ENCODE measurements around the gene FOXO6. TPM values are rescaled to one million over a fixed set of nuclear protein-coding genes. Genes with fewer than 3 reads are reported as not detected.

FOXO6 gene
- total and polyA plus RNA-seq, 9 of the 15 experiments (the other 6 are each of a cell fraction or from before 2014, with no cell fraction given) = 0.04 to 0.31 (median 0.12) TPM; not detected in 5

DNA sequence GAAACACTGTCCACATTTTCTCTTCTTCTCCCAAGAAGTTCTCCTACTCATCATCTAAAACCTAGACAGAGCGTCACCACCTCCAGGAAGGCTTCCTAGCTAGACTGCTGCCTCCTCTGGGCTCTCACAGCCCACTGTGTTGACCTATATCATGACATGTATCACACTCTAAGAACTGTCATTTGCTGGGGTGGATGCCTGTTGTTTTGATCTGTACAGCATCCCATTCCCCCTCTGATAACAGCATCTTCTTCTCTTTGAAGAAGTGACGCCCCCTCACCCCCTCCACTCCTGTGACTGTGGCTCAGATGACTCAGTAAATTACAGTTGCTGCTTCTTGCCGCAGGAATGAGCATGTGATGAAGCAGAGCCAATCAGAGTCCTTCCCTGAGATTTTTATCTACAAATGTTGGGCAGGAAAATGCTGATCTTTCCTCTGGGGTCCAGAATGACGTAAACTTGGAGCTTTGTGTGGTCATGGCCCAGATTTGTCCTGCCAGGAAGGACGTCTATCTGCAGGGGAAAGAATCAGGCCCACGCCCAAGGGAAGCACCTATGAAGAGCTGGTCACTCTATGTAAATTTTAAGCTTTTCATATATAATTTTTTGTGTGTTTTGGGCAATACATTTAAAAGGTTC lies 28.0 kb upstream of the FOXO6 start (continued):
- TF ChIP-seq ZNF639 (CRISPR knock-in tag; conservative IDR thresholded peaks at IDR 0.05 in 1 of 2, IDR thresholded peaks at IDR 0.05 in 1 of 2) (no peak), CBX1 (IDR thresholded peaks at IDR 0.05; ENCODE audit: low read depth) (no peak), NELFE (IDR thresholded peaks at IDR 0.05; ENCODE audit: insufficient read depth, insufficient read length) (no peak), ZBTB17 (CRISPR knock-in tag; IDR thresholded peaks at IDR 0.05) (no peak), LARP7 (IDR thresholded peaks at IDR 0.05) (no peak), PHF20 (IDR thresholded peaks at IDR 0.05; ENCODE audit: partially characterized antibody) (no peak), FOXJ3 (CRISPR knock-in tag; IDR thresholded peaks at IDR 0.05) (no peak), HIVEP1 (CRISPR knock-in tag; IDR thresholded peaks at IDR 0.05) (no peak), PATZ1 (CRISPR knock-in tag; IDR thresholded peaks at IDR 0.05; ENCODE audit: borderline replicate concordance) (no peak), ZNF507 (tag; conservative IDR thresholded peaks at IDR 0.05) (no peak), SREBF2 (CRISPR knock-in tag; IDR thresholded peaks at IDR 0.05) (no peak), HMGN3 (IDR thresholded peaks at IDR 0.05; ENCODE audit: borderline replicate concordance, extremely low read depth, insufficient read length, low read depth, low read length) (no peak), JUNB (CRISPR knock-in tag; conservative IDR thresholded peaks at IDR 0.05) (no peak), ZNF551 (CRISPR knock-in tag; IDR thresholded peaks at IDR 0.05) (no peak)
- TF ChIP-seq, protein P1, sequence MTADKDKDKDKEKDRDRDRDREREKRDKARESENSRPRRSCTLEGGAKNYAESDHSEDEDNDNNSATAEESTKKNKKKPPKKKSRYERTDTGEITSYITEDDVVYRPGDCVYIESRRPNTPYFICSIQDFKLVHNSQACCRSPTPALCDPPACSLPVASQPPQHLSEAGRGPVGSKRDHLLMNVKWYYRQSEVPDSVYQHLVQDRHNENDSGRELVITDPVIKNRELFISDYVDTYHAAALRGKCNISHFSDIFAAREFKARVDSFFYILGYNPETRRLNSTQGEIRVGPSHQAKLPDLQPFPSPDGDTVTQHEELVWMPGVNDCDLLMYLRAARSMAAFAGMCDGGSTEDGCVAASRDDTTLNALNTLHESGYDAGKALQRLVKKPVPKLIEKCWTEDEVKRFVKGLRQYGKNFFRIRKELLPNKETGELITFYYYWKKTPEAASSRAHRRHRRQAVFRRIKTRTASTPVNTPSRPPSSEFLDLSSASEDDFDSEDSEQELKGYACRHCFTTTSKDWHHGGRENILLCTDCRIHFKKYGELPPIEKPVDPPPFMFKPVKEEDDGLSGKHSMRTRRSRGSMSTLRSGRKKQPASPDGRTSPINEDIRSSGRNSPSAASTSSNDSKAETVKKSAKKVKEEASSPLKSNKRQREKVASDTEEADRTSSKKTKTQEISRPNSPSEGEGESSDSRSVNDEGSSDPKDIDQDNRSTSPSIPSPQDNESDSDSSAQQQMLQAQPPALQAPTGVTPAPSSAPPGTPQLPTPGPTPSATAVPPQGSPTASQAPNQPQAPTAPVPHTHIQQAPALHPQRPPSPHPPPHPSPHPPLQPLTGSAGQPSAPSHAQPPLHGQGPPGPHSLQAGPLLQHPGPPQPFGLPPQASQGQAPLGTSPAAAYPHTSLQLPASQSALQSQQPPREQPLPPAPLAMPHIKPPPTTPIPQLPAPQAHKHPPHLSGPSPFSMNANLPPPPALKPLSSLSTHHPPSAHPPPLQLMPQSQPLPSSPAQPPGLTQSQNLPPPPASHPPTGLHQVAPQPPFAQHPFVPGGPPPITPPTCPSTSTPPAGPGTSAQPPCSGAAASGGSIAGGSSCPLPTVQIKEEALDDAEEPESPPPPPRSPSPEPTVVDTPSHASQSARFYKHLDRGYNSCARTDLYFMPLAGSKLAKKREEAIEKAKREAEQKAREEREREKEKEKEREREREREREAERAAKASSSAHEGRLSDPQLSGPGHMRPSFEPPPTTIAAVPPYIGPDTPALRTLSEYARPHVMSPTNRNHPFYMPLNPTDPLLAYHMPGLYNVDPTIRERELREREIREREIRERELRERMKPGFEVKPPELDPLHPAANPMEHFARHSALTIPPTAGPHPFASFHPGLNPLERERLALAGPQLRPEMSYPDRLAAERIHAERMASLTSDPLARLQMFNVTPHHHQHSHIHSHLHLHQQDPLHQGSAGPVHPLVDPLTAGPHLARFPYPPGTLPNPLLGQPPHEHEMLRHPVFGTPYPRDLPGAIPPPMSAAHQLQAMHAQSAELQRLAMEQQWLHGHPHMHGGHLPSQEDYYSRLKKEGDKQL (CRISPR knock-in tag; IDR thresholded peaks at IDR 0.05; ENCODE audit: borderline replicate concordance) = no peak
- TF ChIP-seq, protein P2, sequence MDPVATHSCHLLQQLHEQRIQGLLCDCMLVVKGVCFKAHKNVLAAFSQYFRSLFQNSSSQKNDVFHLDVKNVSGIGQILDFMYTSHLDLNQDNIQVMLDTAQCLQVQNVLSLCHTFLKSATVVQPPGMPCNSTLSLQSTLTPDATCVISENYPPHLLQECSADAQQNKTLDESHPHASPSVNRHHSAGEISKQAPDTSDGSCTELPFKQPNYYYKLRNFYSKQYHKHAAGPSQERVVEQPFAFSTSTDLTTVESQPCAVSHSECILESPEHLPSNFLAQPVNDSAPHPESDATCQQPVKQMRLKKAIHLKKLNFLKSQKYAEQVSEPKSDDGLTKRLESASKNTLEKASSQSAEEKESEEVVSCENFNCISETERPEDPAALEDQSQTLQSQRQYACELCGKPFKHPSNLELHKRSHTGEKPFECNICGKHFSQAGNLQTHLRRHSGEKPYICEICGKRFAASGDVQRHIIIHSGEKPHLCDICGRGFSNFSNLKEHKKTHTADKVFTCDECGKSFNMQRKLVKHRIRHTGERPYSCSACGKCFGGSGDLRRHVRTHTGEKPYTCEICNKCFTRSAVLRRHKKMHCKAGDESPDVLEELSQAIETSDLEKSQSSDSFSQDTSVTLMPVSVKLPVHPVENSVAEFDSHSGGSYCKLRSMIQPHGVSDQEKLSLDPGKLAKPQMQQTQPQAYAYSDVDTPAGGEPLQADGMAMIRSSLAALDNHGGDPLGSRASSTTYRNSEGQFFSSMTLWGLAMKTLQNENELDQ (CRISPR knock-in tag; IDR thresholded peaks at IDR 0.05; ENCODE audit: borderline replicate concordance) = no peak

Data from K562 (cell line).